Measurements from ENCODE around the gene PPFIBP1. TPM values are rescaled to one million over a fixed set of nuclear protein-coding genes. Genes with fewer than 3 reads are reported as not detected.

PPFIBP1 gene
- total RNA-seq, 4 donors from 2014 or later, result 36.7 to 115 (median 41.5) TPM

GRCh38 chr12:27551172-27551840 is 27.3 kb downstream of the PPFIBP1 start:
- TF ChIP-seq, protein P1, sequence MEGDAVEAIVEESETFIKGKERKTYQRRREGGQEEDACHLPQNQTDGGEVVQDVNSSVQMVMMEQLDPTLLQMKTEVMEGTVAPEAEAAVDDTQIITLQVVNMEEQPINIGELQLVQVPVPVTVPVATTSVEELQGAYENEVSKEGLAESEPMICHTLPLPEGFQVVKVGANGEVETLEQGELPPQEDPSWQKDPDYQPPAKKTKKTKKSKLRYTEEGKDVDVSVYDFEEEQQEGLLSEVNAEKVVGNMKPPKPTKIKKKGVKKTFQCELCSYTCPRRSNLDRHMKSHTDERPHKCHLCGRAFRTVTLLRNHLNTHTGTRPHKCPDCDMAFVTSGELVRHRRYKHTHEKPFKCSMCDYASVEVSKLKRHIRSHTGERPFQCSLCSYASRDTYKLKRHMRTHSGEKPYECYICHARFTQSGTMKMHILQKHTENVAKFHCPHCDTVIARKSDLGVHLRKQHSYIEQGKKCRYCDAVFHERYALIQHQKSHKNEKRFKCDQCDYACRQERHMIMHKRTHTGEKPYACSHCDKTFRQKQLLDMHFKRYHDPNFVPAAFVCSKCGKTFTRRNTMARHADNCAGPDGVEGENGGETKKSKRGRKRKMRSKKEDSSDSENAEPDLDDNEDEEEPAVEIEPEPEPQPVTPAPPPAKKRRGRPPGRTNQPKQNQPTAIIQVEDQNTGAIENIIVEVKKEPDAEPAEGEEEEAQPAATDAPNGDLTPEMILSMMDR (IDR thresholded peaks at IDR 0.05; ENCODE audit: low read depth), result no peak

DNA sequence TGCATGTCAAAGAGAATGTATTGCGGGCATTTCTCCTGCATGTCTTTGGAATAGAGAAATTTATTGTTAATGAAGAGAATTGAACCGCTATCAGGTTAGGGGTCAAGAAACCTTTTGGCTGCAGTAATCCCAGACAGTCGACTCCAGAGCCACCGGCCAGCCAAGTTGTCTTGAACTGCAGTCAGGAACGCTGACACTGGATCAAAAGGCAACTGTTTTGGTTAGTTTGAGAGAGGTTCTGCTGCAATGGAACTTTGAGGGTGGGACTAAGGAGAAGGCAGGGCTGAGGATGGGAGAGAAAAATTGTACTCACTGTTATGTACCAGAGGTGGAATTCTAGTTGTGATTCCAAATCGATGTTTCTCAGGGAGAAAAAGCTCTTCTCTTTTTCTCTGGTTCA is 28.2 kb downstream of the PPFIBP1 start:
- TF ChIP-seq, protein P1 (IDR thresholded peaks at IDR 0.05; ENCODE audit: low read depth), result no peak

DNA sequence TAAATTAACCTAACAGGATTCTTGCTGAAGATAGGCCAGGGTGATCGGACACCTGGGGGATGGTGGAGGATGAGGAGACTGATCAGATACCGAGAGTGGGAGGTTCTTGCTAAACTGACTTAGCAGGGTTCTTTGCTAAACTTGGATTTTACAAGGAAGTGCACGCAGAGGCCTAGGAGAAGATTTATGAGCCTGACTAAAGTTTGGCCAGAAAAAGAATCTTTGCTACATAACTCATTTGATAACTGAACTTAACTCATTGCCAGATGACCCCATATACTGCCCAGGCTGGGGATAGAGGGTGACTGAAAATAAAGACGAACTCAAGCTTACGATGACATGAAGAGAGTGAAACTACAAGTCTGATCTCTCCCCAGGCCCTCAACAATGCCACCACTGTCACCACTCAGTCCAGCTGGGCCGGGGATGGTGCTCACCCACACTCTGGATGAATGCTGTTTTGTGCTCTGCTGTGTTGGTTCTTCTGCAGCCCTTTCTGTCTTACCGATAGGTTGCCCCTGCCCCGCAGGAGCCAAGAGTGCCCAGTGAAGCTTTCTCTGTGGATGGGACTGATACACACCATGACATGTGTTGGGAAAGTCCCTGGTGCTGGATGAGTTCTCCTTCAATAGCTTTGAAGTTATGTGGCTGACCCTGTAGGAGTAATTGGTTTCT is 29.0 kb downstream of the PPFIBP1 start:
- TF ChIP-seq, protein P1 (IDR thresholded peaks at IDR 0.05; ENCODE audit: low read depth), result no peak

- TF ChIP-seq, protein P1 (IDR thresholded peaks at IDR 0.05; ENCODE audit: low read depth), result no peak
Measured at GRCh38 chr12:27553941-27554340, 29.9 kb downstream of the PPFIBP1 start.

- TF ChIP-seq, protein P1 (IDR thresholded peaks at IDR 0.05; ENCODE audit: low read depth), result no peak
Measured at GRCh38 chr12:27554421-27555186, 30.6 kb downstream of the PPFIBP1 start.

DNA sequence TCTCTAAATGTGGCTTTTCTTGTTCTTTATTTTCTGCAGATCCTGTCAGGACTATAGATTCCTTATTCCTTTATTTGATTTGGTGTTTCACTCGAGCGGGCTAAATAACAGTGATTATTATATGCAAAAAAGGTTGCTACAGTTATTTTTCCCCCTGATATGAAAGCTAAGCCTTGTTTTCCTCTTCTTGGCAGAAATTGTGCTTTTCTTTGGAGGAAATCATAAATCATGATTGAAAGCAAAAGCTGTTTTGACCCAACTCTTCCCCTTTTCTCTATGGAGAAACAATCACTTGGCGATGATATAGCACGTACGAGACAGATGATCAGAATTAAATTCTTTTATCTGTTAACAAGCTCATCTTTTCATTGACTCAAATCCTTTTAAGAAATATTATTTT is 31.4 kb downstream of the PPFIBP1 start:
- TF ChIP-seq, protein P1 (IDR thresholded peaks at IDR 0.05; ENCODE audit: low read depth), result no peak

Data from subcutaneous adipose tissue (tissue), 4 donors.